Psoas muscle (tissue), 8 donors: ENCODE results near the gene VMO1. TPM values are rescaled to one million over a fixed set of nuclear protein-coding genes. Genes with fewer than 3 reads are reported as not detected.

ENCODE experiments used
- ATAC-seq, 4 donors: fragments of 200-7000 bp; cut with Tn5 transposase; one replicate each; pipeline ENCODE4 v1.9.1; 2020; ENCODE audit warnings: moderate library complexity in 3 of 4, mild to moderate bottlenecking in 2 of 4
- DNase-seq, 2 donors: peaks; one replicate each; pipeline ENCODE4 v3.0.0-alpha.2; 2020
- H3K27ac ChIP-seq: fragments of 200-600 bp; one replicate; pipeline ENCODE4 v1.8.0; 2022
- H3K27me3 ChIP-seq, 3 donors: fragments of 200-600 bp in 1 of 3; one replicate each; pipeline versions ENCODE4 v1.6.1 to v1.8.0; 2013 to 2022; ENCODE audit warnings: low read length in 2 of 3, mild to moderate bottlenecking in 2 of 3, moderate library complexity in 1 of 3; ENCODE audit not compliant: insufficient read depth in 3 of 3
- H3K36me3 ChIP-seq, 2 donors: fragments of 200-600 bp in 1 of 2; one replicate each; pipeline versions ENCODE4 v1.6.1 to v1.8.0; 2013 to 2022; ENCODE audit warnings: low read depth in 1 of 2, mild to moderate bottlenecking in 1 of 2, moderate library complexity in 1 of 2; ENCODE audit not compliant: insufficient read depth in 1 of 2
- H3K4me1 ChIP-seq: fragments of 200-600 bp; one replicate; pipeline ENCODE4 v1.8.0; 2022
- H3K4me3 ChIP-seq: fragments of 200-600 bp; one replicate; pipeline ENCODE4 v1.8.0; 2022; ENCODE audit warnings: mild to moderate bottlenecking
- H3K9me3 ChIP-seq: fragments of 200-600 bp; one replicate; pipeline ENCODE4 v1.8.0; 2022
- WGBS, 3 donors: extraction: QIAGEN DNeasy Blood & Tissue Kit; methylation state at CpG; one replicate each; pipeline versions ENCODE4 v1.1.6 to v1.1.7; 2013; 5-methylcytosine and 5-hydroxymethylcytosine counted together
- intact Hi-C, 2 donors: fragments of 100-400 bp; cut with DNase I; formaldehyde crosslinking; loops; one replicate each; pipeline versions ENCODE4 v1.11.0 to v1.14.2; 2022
- polyA plus RNA-seq, 3 donors: library from polyadenylated mRNA; stranded (reverse); fragments of 200-250 nt; gene quantifications; one replicate each; pipeline ENCODE4 v1.2.3, GENCODE V29; 2013
- total RNA-seq, 4 donors: library from RNA; stranded (reverse); fragmentation: NEBNext Ultra II Directional in 2 of 4; extraction: Animal tissue kit (Norgen Biotek cat#: 25700) in 2 of 4; gene quantifications; one replicate each; pipeline versions ENCODE4 v1.2.1 to v1.2.4, GENCODE V29; 2021 to 2023
- TF ChIP-seq, protein P1 (sequence below): fragments of 200-600 bp; IDR thresholded peaks from one replicate; pipeline ENCODE4 v1.8.0; 2022; ENCODE audit warnings: antibody characterized with exemption
- donor health status: healthy with polysubstance abuse.
- donor health status: DM: no; HTN: no; CAD: no; lungs with moderate emphysema.
- donor health status: Bipolar disorder and iron deficiency.
- donor health status: healthy.
- donor health status: DM: yes; HTN: yes; CAD: no.
- donor health status: DM: no; HTN: no; CAD: no.
- donor health status: DM: no; HTN: no; CAD: no.
- donor health status: DM: yes; HTN: yes; CAD: no.

The VMO1 gene
- total and polyA plus RNA-seq, 7 donors = 0.42 to 3.1 (median 0.84) TPM

DNA sequence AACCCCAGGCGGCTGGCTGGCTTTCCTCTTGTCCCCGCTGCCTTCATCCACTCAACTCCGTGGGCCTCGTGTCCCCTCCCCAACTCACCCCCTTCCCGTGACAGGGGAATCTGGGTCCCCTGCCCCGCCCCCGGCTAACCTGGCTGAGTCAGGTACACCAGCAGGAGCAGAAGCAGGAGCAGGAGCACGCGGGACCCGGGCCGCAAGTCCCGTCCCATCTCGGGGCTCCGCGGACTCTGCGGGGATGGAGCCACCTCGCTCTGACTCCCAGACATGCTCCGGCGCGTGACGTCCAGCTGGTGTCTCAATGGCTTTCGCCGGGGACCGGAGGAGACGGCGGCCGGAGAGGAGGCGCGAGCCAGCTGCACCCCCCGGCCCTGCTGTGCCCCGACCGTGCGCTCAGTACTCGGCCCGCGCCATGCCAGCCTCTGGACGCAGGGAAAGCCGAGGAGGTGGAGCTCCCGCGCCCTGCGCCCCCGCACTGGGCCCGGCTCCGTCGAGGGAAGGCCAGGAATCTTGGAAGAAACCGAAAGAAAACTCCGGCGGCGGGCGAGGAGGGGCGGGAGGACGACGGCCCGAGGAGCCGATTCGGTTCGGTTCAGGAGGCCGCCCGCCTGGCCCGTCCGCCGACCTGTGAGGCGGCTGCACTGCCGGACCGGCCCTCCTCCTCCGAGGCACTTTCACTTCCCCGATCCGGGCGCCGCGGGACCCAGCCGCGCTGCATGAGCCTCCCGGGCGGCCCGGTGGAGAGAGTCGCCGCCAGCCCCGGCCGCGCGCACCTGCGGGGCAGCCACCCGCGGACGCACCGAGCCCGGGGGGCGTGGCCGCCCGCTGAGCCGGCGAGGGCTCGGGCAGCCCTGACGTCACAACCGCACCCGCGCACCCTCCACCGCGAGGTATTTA lies 46.8 kb downstream of the VMO1 start, which contains the start of the genes CXCL16 and ZMYND15:
Gene CXCL16, minus strand, starts transcription at position 807 of the 903 bp plus-strand sequence. Its CDS starts 589 bp downstream, at position 218.
Gene ZMYND15, plus strand, starts transcription at position 712 of the 903 bp plus-strand sequence. CDS start 716 bp downstream, outside the sequence.
- DNase-seq = peak; percentile 57 to 72
- TF ChIP-seq, protein P1, sequence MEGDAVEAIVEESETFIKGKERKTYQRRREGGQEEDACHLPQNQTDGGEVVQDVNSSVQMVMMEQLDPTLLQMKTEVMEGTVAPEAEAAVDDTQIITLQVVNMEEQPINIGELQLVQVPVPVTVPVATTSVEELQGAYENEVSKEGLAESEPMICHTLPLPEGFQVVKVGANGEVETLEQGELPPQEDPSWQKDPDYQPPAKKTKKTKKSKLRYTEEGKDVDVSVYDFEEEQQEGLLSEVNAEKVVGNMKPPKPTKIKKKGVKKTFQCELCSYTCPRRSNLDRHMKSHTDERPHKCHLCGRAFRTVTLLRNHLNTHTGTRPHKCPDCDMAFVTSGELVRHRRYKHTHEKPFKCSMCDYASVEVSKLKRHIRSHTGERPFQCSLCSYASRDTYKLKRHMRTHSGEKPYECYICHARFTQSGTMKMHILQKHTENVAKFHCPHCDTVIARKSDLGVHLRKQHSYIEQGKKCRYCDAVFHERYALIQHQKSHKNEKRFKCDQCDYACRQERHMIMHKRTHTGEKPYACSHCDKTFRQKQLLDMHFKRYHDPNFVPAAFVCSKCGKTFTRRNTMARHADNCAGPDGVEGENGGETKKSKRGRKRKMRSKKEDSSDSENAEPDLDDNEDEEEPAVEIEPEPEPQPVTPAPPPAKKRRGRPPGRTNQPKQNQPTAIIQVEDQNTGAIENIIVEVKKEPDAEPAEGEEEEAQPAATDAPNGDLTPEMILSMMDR = no peak
- ATAC-seq = peak; percentile 53 to 76 (median 69)
- Histone ChIP-seq H3K36me3 (no peaks in the 10 kb centered on the region), H3K9me3 (no peaks in the 10 kb centered on the region), H3K4me1 (peaks cover 7% of the 10 kb centered on the region), H3K4me3 (peak within 1 kb of the TSS; percentile 92), H3K27ac (no peak within 1 kb of the TSS), H3K27me3 (peaks cover 0 to 59% (median 13%) of the 10 kb centered on the region in 3 donors)
- 0 to 1% (median 0%) methylated on average over 67 to 100 of the region's 100 CpGs for WGBS, 3 donors
- intact Hi-C loops = loop anchor here in 1 of 2 donors (5.0 kb wide), 1 partner anchor 148 kb away; no protein-coding TSS in a partner anchor

DNA sequence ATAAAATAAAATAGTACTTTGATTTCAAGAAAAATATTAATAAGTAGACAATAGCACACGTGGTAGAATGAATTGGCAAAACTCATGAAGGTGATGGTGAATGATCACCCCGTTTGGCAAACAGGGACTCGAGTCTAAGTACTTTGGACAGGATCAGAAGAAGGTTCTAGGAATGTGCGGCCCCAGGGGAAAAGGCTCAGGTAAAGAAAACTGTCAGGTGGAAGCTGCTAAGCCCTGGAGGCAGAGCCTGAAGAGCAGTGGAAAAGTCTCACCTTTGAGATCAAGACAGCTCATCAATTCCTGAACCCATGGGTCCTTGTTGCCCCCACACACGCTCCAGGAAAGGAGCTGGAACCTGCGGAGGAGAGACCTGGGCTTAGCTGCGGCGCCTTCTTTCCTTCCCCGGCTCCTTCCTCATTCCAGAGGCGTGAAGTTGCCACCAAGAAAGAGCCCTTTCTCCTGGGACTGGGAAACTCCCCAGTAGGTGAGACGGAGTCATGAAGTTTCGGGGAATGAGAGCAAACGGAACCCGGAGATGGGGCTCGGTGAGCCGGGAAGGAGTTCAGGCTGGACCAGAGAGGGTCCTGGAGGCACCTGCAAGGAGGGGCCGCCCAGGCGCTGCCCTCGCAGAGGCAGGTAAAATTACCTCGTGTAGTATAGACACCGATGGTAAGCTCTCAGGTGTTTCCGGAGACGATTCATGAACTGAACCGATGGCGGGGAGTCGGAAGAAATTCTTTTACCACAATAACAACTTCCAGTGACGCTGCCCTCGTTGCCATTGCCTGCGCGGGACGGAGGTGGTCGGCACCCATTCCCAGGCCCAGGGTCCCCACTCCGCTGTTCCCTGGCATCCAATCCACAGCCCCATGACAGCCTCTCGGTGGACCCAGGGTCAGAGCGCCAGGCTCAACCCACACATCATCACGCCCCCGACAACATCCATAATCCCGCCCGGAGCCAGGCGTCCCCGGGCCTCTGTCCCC lies 47.7 kb downstream of the VMO1 start:
- TF ChIP-seq, protein P1 = no peak
- DNase-seq = no peak
- intact Hi-C loops = loop anchor here in 1 of 2 donors (5.0 kb wide), 1 partner anchor 149 kb away; no protein-coding TSS in a partner anchor
- ATAC-seq = peak in 2 of 4 donors; percentile 10 to 18
- H3K4me3 ChIP-seq = peak overlapping the region; percentile 92
- peaks cover 0 to 50% (median 7%) of the 10 kb centered on the region in 3 donors for H3K27me3 ChIP-seq
- H3K4me1 ChIP-seq = peaks cover 7% of the 10 kb centered on the region
- H3K36me3 ChIP-seq = peaks cover 0 to 3% of the 10 kb centered on the region in 2 donors
- 23 to 28% (median 23%) methylated on average over 40 to 41 of the region's 41 CpGs for WGBS, 3 donors
- H3K27ac ChIP-seq = no peak overlapping the region
- H3K9me3 ChIP-seq = no peaks in the 10 kb centered on the region

DNA sequence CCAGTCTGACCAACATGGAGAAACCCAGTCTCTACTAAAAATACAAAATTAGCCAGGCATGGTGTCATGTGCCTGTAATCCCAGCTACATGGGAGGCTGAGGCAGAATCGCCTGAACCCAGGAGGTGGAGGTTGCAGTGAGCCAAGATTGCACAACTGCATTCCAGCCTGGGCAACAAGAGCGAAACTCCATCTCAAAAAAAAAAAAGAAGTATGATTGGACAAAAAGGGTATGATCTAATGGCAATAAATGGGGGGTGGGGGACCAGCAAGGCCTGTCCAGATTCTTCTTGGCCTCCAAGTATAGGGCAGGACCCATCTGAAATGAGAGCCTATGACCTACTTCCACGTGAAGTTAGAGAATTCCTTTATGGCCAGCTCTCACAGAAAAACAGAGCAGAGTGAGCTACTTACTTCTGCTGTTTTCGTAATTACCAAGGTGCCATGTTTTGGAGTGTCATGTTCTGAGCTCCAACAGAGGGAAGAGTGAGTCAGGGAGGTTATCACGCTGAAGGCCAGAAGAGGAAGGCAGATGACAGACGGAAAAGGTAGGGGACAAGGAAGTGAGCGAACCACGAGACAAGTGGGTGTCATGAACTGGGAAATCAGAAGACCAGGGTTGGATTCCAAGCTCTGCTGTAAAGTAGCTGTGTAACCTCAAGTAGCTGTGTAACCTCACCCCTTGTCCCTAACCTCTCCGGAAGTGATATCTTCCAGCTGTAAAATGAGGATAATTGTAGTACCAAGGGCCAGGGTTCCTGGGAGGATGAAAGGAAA lies 50.1 kb downstream of the VMO1 start:
- no peaks in the 10 kb centered on the region for H3K9me3 ChIP-seq
- intact Hi-C loops = loop anchor here in 1 of 2 donors (5.0 kb wide), 1 partner anchor 151 kb away; no protein-coding TSS in a partner anchor
- TF ChIP-seq, protein P1 = no peak
- DNase-seq = no peak
- H3K27ac ChIP-seq = no peak overlapping the region
- H3K27me3 ChIP-seq = peaks cover 0 to 34% (median 5%) of the 10 kb centered on the region in 3 donors
- ATAC-seq = no peak
- WGBS, 3 donors = 63 to 74% (median 68%) methylated on average over 9 of the region's 9 CpGs
- no peak overlapping the region for H3K4me3 ChIP-seq
- H3K4me1 ChIP-seq = peaks cover 16% of the 10 kb centered on the region
- H3K36me3 ChIP-seq = peaks cover 0 to 11% of the 10 kb centered on the region in 2 donors

Other genes with a start within 250 kb of the VMO1 start
- gene MYBBP1A, start 231.0 kb downstream of the VMO1 start, total RNA-seq = 10 to 100 TPM; 31.3 to 63.2 (median 46.3) TPM
- gene MYBBP1A, start 231.0 kb downstream of the VMO1 start, polyA plus RNA-seq = 10 to 100 TPM; 28.5 to 54.4 (median 35.5) TPM
- gene GGT6, start 225.8 kb downstream of the VMO1 start, total RNA-seq = not detected
- under 1 TPM in 1 of 3 donors, not detected in 2; 0.03 TPM for gene GGT6, start 225.8 kb downstream of the VMO1 start, polyA plus RNA-seq
- 100 to 1,000 TPM; 248 to 524 (median 400) TPM for gene SMTNL2, start 201.8 kb downstream of the VMO1 start, total RNA-seq
- gene SMTNL2, start 201.8 kb downstream of the VMO1 start, polyA plus RNA-seq = 100 to 1,000 TPM in 2 of 3 donors, 10 to 100 TPM in 1; 20.7 to 318 (median 210) TPM
- under 1 TPM in 2 of 4 donors, not detected in 2; 0.10 to 0.36 TPM for gene ALOX15, start 144.7 kb downstream of the VMO1 start, total RNA-seq
- not detected for gene ALOX15, start 144.7 kb downstream of the VMO1 start, polyA plus RNA-seq
- gene PELP1, start 82.2 kb downstream of the VMO1 start, total RNA-seq = 10 to 100 TPM; 51.7 to 57.2 (median 55.5) TPM
- 10 to 100 TPM; 17.5 to 38.6 (median 20.4) TPM for gene PELP1, start 82.2 kb downstream of the VMO1 start, polyA plus RNA-seq
- gene ARRB2, start 75.7 kb downstream of the VMO1 start, total RNA-seq = 10 to 100 TPM; 12.1 to 16.5 (median 14.7) TPM
- gene ARRB2, start 75.7 kb downstream of the VMO1 start, polyA plus RNA-seq = 10 to 100 TPM in 1 of 3 donors, 1 to 10 TPM in 2; 6.6 to 11.8 (median 8.0) TPM
- 10 to 100 TPM; 19.2 to 26.6 (median 23.7) TPM for gene MED11, start 54.9 kb downstream of the VMO1 start, total RNA-seq
- 10 to 100 TPM; 44.0 to 52.1 (median 46.3) TPM for gene MED11, start 54.9 kb downstream of the VMO1 start, polyA plus RNA-seq
- under 1 TPM in 3 of 4 donors, not detected in 1; 0.08 to 0.30 (median 0.15) TPM for gene ZMYND15, start 46.5 kb downstream of the VMO1 start, total RNA-seq
- gene ZMYND15, start 46.5 kb downstream of the VMO1 start, polyA plus RNA-seq = under 1 TPM in 2 of 3 donors, not detected in 1; 0.04 to 0.09 TPM
- gene CXCL16, start 46.4 kb downstream of the VMO1 start, total RNA-seq = 1 to 10 TPM; 1.7 to 5.4 (median 2.8) TPM
- under 1 TPM; 0.45 to 0.72 (median 0.48) TPM for gene CXCL16, start 46.4 kb downstream of the VMO1 start, polyA plus RNA-seq
- not detected for gene TM4SF5, start 14.5 kb downstream of the VMO1 start, total RNA-seq
- gene TM4SF5, start 14.5 kb downstream of the VMO1 start, polyA plus RNA-seq = under 1 TPM in 1 of 3 donors, not detected in 2; 0.34 TPM
- not detected for gene GLTPD2, start 2.6 kb upstream of the VMO1 start, total RNA-seq
- not detected for gene GLTPD2, start 2.6 kb upstream of the VMO1 start, polyA plus RNA-seq
- gene PSMB6, start 9.8 kb upstream of the VMO1 start, total RNA-seq = 100 to 1,000 TPM; 160 to 254 (median 234) TPM
- gene PSMB6, start 9.8 kb upstream of the VMO1 start, polyA plus RNA-seq = 100 to 1,000 TPM; 416 to 561 (median 427) TPM
- gene PLD2, start 20.8 kb upstream of the VMO1 start, total RNA-seq = 1 to 10 TPM; 3.7 to 7.5 (median 4.3) TPM
- 1 to 10 TPM; 2.4 to 4.2 (median 3.0) TPM for gene PLD2, start 20.8 kb upstream of the VMO1 start, polyA plus RNA-seq
- gene MINK1, start 47.0 kb upstream of the VMO1 start, total RNA-seq = 10 to 100 TPM; 15.8 to 23.8 (median 20.8) TPM
- gene MINK1, start 47.0 kb upstream of the VMO1 start, polyA plus RNA-seq = 10 to 100 TPM in 2 of 3 donors, 1 to 10 TPM in 1; 8.9 to 19.2 (median 14.2) TPM
- under 1 TPM in 2 of 4 donors, not detected in 2; 0.20 to 0.30 TPM for gene C17orf107, start 113.2 kb upstream of the VMO1 start, total RNA-seq
- under 1 TPM; 0.01 to 0.10 (median 0.03) TPM for gene C17orf107, start 113.2 kb upstream of the VMO1 start, polyA plus RNA-seq
- gene CHRNE, start 116.7 kb upstream of the VMO1 start, total RNA-seq = 1 to 10 TPM in 1 of 4 donors, under 1 TPM in 3; 0.19 to 1.1 (median 0.28) TPM
- under 1 TPM; 0.16 to 0.70 (median 0.56) TPM for gene CHRNE, start 116.7 kb upstream of the VMO1 start, polyA plus RNA-seq
- under 1 TPM in 1 of 4 donors, not detected in 3; 0.10 TPM for gene GP1BA, start 145.9 kb upstream of the VMO1 start, total RNA-seq
- gene GP1BA, start 145.9 kb upstream of the VMO1 start, polyA plus RNA-seq = under 1 TPM in 2 of 3 donors, not detected in 1; 0.04 to 0.05 TPM
- 100 to 1,000 TPM in 3 of 4 donors, 10 to 100 TPM in 1; 97.1 to 225 (median 143) TPM for gene SLC25A11, start 153.7 kb upstream of the VMO1 start, total RNA-seq
- 100 to 1,000 TPM; 125 to 163 (median 128) TPM for gene SLC25A11, start 153.7 kb upstream of the VMO1 start, polyA plus RNA-seq
- gene RNF167, start 153.9 kb upstream of the VMO1 start, total RNA-seq = 10 to 100 TPM; 85.1 to 96.3 (median 87.3) TPM
- gene RNF167, start 153.9 kb upstream of the VMO1 start, polyA plus RNA-seq = 100 to 1,000 TPM in 1 of 3 donors, 10 to 100 TPM in 2; 85.7 to 151 (median 100.0) TPM
- 100 to 1,000 TPM; 149 to 253 (median 205) TPM for gene PFN1, start 162.2 kb upstream of the VMO1 start, total RNA-seq
- gene PFN1, start 162.2 kb upstream of the VMO1 start, polyA plus RNA-seq = 1,000 to 10,000 TPM in 1 of 3 donors, 100 to 1,000 TPM in 2; 220 to 1,518 (median 312) TPM
- 1,000 to 10,000 TPM; 2,251 to 3,238 (median 2,533) TPM for gene ENO3, start 164.8 kb upstream of the VMO1 start, total RNA-seq
- gene ENO3, start 164.8 kb upstream of the VMO1 start, polyA plus RNA-seq = 1,000 to 10,000 TPM; 1,126 to 5,696 (median 4,322) TPM
- gene SPAG7, start 181.5 kb upstream of the VMO1 start, total RNA-seq = 100 to 1,000 TPM in 3 of 4 donors, 10 to 100 TPM in 1; 79.2 to 156 (median 111) TPM
- gene SPAG7, start 181.5 kb upstream of the VMO1 start, polyA plus RNA-seq = 100 to 1,000 TPM in 2 of 3 donors, 10 to 100 TPM in 1; 93.2 to 179 (median 170) TPM
- 10 to 100 TPM; 43.0 to 60.8 (median 51.0) TPM for gene CAMTA2, start 201.3 kb upstream of the VMO1 start, total RNA-seq
- gene CAMTA2, start 201.3 kb upstream of the VMO1 start, polyA plus RNA-seq = 10 to 100 TPM; 30.3 to 50.2 (median 39.5) TPM
- gene INCA1, start 211.2 kb upstream of the VMO1 start, total RNA-seq = 1 to 10 TPM; 2.9 to 4.9 (median 3.5) TPM
- gene INCA1, start 211.2 kb upstream of the VMO1 start, polyA plus RNA-seq = 1 to 10 TPM; 1.6 to 4.1 (median 4.0) TPM
- 1,000 to 10,000 TPM in 1 of 4 donors, 100 to 1,000 TPM in 3; 624 to 1,039 (median 691) TPM for gene KIF1C, start 211.6 kb upstream of the VMO1 start, total RNA-seq
- 100 to 1,000 TPM; 204 to 445 (median 311) TPM for gene KIF1C, start 211.6 kb upstream of the VMO1 start, polyA plus RNA-seq
- gene SLC52A1, start 249.1 kb upstream of the VMO1 start, total RNA-seq = not detected
- under 1 TPM in 2 of 3 donors, not detected in 1; 0.01 to 0.04 TPM for gene SLC52A1, start 249.1 kb upstream of the VMO1 start, polyA plus RNA-seq